ENCODE measurements around the gene DMWD. TPM values are rescaled to one million over a fixed set of nuclear protein-coding genes. Genes with fewer than 3 reads are reported as not detected.

The DMWD gene
- total RNA-seq, 1 donor from 2014 or later: 110 TPM

DNA sequence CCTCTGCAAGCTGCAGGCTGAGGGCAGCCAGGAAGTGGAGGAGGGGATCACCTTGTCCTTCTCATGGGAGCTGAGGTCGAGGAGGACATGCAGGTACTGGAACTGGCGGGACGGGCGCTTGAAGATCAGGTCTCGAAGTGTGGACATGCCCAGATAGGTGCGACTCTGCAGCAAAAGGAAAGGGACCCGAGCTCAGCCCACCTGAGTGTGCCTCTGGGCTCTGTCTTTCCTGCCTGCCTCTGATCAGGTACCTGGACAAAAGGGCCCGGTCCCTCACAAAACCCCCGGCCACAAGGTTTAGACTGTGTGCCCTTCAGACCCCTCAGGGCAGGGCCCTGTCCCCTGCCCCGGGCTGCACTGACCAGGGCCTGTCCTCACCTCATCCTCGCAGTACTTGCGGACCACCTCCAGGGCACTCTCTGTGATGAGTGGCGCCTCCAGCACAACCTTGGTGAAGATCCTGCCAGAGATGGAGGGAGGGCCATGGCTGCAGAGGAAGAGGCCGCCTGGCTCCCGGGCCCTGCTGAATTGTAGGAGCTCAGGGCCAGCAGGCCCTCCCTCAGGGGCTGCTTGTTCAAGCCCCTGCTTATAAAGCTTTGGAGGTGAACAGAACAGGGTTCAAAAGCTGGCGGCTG, 34.9 kb upstream of the DMWD start:
- intact Hi-C loops (cut with DNase I): no loop called here
- TF ChIP-seq, protein P1, sequence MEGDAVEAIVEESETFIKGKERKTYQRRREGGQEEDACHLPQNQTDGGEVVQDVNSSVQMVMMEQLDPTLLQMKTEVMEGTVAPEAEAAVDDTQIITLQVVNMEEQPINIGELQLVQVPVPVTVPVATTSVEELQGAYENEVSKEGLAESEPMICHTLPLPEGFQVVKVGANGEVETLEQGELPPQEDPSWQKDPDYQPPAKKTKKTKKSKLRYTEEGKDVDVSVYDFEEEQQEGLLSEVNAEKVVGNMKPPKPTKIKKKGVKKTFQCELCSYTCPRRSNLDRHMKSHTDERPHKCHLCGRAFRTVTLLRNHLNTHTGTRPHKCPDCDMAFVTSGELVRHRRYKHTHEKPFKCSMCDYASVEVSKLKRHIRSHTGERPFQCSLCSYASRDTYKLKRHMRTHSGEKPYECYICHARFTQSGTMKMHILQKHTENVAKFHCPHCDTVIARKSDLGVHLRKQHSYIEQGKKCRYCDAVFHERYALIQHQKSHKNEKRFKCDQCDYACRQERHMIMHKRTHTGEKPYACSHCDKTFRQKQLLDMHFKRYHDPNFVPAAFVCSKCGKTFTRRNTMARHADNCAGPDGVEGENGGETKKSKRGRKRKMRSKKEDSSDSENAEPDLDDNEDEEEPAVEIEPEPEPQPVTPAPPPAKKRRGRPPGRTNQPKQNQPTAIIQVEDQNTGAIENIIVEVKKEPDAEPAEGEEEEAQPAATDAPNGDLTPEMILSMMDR (IDR thresholded peaks at IDR 0.05): no peak
- Histone ChIP-seq H3K36me3 (peaks cover 88 to 100% of the 10 kb centered on the region in 2 donors), H3K4me1 (no peaks in the 10 kb centered on the region), H3K9me3 (no peaks in the 10 kb centered on the region), H3K4me3 (no peak overlapping the region), H3K27me3 (no peaks in the 10 kb centered on the region), H3K27ac (no peak overlapping the region)
- DNase-seq (ENCODE audit: low spot score in 2 of 2): no peak

DNA sequence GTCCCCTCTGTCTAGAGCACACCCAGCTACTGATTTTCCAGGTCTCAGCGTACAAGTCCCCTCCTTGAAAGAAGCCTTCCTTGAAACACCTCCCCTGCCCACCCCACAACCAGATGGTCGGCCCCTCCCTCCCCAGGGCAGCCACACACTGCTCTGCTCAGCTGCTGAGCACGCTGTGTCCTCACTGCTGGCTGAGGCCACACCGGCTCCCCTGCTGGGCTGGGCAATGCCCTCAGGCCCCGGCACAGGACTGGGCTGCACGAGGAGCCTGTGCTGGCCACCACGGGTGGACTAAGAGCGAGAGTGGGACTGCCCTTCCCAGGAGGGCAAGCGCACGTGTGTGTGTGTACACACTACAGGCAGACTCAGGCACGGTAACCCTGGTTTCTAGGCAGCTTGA, 34.3 kb upstream of the DMWD start:
- H3K36me3 ChIP-seq: peaks cover 89 to 97% of the 10 kb centered on the region in 2 donors
- intact Hi-C loops (cut with DNase I): no loop called here
- H3K27ac ChIP-seq: no peak overlapping the region
- no peaks in the 10 kb centered on the region for H3K4me1 ChIP-seq
- no peaks in the 10 kb centered on the region for H3K9me3 ChIP-seq
- no peak for DNase-seq (ENCODE audit: low spot score in 2 of 2)
- TF ChIP-seq, protein P1 (IDR thresholded peaks at IDR 0.05): no peak
- H3K4me3 ChIP-seq: no peak overlapping the region
- H3K27me3 ChIP-seq: no peaks in the 10 kb centered on the region

DNA sequence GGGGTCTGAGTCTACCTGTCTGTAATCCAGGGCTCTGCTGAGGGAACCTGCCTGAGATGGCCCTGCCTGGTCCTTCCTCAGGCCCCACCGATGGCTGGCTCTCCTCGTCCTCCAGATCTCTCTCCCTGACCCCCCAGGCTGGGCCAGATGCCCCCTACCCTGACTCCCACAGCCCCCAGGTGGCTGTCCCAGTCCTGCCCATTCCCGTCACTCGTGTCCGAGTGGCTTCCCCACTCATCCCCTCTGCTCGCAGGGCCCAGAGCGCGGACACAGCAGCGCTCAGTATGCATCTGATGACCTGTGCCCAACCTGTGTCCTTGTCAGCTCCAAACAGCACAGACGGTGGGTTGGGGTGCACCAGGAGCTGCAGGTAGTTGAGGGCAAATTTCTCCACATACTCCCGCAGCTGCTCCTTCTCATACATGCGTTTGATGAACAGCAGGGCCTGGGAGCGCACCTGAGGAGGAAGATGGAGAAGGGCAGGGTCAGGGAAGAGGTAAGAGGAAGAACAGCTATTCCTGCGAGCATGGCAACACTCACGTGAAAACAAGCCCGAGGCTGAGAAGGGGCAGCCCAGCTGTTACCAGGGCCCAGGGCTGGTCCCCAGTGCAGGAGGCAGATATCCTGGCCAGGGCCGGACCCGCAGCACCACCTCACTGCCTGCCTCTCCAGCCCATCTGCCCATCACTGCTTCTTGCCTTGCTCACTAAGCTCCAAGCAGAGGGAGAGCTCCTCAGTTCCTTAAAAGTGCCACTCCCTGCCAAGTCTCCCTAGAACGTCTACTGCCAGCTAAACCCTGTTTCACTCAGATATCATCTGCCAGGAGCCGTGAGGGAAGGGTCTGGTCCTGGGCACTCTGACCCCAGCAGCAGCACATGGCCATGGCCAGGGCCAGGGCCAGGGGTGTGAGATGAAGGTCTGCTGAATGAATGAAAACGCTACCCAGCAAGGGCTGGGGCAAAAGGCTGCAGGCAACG, 33.6 kb upstream of the DMWD start:
- H3K4me1 ChIP-seq: no peaks in the 10 kb centered on the region
- intact Hi-C loops (cut with DNase I): no loop called here
- no peaks in the 10 kb centered on the region for H3K27me3 ChIP-seq
- no peaks in the 10 kb centered on the region for H3K9me3 ChIP-seq
- DNase-seq (ENCODE audit: low spot score in 2 of 2): no peak
- H3K36me3 ChIP-seq: peaks cover 88 to 95% of the 10 kb centered on the region in 2 donors
- no peak overlapping the region for H3K4me3 ChIP-seq
- TF ChIP-seq, protein P1 (IDR thresholded peaks at IDR 0.05): no peak
- H3K27ac ChIP-seq: no peak overlapping the region

DNA sequence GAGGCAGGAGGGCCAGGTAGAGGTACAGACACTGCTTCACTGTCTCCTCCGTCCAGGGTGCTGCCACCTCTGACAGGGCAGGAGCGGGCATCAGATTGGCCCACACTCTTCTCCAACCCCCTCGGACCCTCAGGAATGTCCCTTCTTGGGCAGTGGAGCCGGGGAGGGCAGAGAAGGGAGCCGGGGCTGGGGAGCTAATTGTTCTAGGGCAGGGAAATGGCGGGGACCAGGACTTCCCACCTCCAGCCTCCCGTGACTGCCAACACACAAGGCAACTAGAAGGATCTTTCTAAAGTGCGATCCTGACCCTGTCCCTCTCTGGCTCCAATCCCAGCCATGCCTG, 32.6 kb upstream of the DMWD start:
- Histone ChIP-seq H3K36me3 (peaks cover 88 to 93% of the 10 kb centered on the region in 2 donors), H3K4me1 (no peaks in the 10 kb centered on the region), H3K27ac (no peak overlapping the region), H3K27me3 (no peaks in the 10 kb centered on the region), H3K4me3 (no peak overlapping the region), H3K9me3 (no peaks in the 10 kb centered on the region)
- no peak for DNase-seq (ENCODE audit: low spot score in 2 of 2)
- intact Hi-C loops (cut with DNase I): no loop called here
- TF ChIP-seq, protein P1 (IDR thresholded peaks at IDR 0.05): no peak

DNA sequence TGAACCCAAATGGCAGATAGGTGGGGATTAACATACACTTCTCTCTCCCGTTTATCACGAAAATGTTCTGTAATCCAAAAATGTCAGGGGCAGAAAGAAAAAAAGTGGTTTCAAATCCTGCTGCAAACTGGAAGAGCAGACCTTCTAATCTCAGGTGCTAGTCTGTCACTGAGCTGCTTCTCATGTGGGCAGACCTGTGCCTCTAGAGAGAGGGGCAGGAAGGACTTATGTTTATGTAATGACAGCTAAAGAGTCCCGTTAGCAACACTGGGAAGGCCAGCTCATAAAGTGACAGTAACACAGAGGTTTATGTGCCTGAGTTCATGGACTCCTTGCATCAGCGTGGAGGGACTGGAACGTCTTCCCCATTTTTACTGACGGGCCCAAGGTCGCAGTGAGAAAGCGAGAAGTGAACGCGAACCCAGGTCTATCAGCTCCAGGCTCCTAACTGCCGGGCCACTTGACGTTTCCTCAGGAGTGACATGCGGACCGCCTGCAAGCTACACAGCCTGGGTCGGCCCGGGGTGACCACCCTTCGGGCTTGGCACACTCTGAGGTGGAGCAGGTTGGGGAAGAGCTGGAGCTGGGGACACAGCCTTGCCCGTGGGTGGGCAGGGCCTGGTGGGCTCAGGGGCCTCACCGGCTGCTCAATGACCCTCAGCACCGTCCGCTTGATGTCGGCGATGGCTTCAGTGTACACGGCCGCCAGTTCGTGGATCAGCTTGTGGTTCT, 32.1 kb upstream of the DMWD start:
- H3K4me1 ChIP-seq: no peaks in the 10 kb centered on the region
- H3K36me3 ChIP-seq: peaks cover 87 to 93% of the 10 kb centered on the region in 2 donors
- H3K27me3 ChIP-seq: no peaks in the 10 kb centered on the region
- H3K9me3 ChIP-seq: no peaks in the 10 kb centered on the region
- TF ChIP-seq, protein P1 (IDR thresholded peaks at IDR 0.05): no peak
- H3K27ac ChIP-seq: no peak overlapping the region
- H3K4me3 ChIP-seq: no peak overlapping the region
- intact Hi-C loops (cut with DNase I): no loop called here
- DNase-seq (ENCODE audit: low spot score in 2 of 2): no peak

Data from ascending aorta (tissue), 2 donors.